Caco-2 (cell line): ENCODE results near the gene DCBLD2. TPM values are rescaled to one million over a fixed set of nuclear protein-coding genes. Genes with fewer than 3 reads are reported as not detected.

Experiments used
- BruUV-seq: library from RNA; stranded (reverse); fragments of 400-500 nt; replicated peaks from 2 replicates; lab custom pipeline; 2021; lab: Mats Ljungman, UMichigan
- CTCF ChIA-PET: fragments of 300-600 bp; sonication (Branson Sonifier 250); formaldehyde crosslinking; loops from one replicate; lab custom pipeline; 2022; ENCODE audit warnings: antibody characterized with exemption; lab: Charles Lee
- POLR2A ChIA-PET: fragments of 300-600 bp; sonication (Branson Sonifier 250); formaldehyde crosslinking; loops from one replicate; lab custom pipeline; 2022; ENCODE audit warnings: antibody characterized with exemption; lab: Charles Lee
- DNase-seq, 2 experiments: peaks; one replicate each; pipeline versions ENCODE4 v3.0.0 to v3.0.0-alpha.2; 2020 to 2022
- H3K27me3 ChIP-seq: replicated peaks from 2 replicates; pipeline ENCODE4 v1.6.0; 2011; ENCODE audit warnings: low read length; ENCODE audit not compliant: control insufficient read depth, insufficient read depth
- H3K36me3 ChIP-seq: 2 replicates; pipeline ENCODE4 v1.5.1; 2011; ENCODE audit warnings: low read length; ENCODE audit not compliant: control insufficient read depth, insufficient read depth
- H3K4me1 ChIP-seq: fragments of 250-450 bp; sonication (Bioruptor Pico); 2 replicates; pipeline ENCODE4 v1.5.1; 2020; ENCODE audit warnings: mild to moderate bottlenecking
- H3K4me3 ChIP-seq: 2 replicates; pipeline ENCODE4 v1.5.1; 2011; ENCODE audit warnings: low read depth, mild to moderate bottlenecking, control low read depth, low read length
- H3K9me3 ChIP-seq: fragments of 250-450 bp; sonication (Bioruptor Pico); 2 replicates; pipeline ENCODE4 v1.5.1; 2020; ENCODE audit warnings: mild to moderate bottlenecking, moderate library complexity
- H3K27ac Mint-ChIP-seq: one replicate; pipeline ENCODE4 v1.8.0; 2022; ENCODE audit warnings: mixed read lengths; ENCODE audit not compliant: unreplicated experiment
- H3K27me3 Mint-ChIP-seq: one replicate; pipeline ENCODE4 v1.8.0; 2022; ENCODE audit warnings: mixed read lengths; ENCODE audit not compliant: insufficient read depth, unreplicated experiment
- H3K36me3 Mint-ChIP-seq: one replicate; pipeline ENCODE4 v1.8.0; 2022; ENCODE audit warnings: mild to moderate bottlenecking, mixed read lengths; ENCODE audit not compliant: insufficient read depth, unreplicated experiment
- H3K4me1 Mint-ChIP-seq: one replicate; pipeline ENCODE4 v1.8.0; 2022; ENCODE audit warnings: low read depth, mixed read lengths; ENCODE audit not compliant: unreplicated experiment
- H3K4me3 Mint-ChIP-seq: one replicate; pipeline ENCODE4 v1.8.0; 2022; ENCODE audit warnings: mild to moderate bottlenecking, moderate library complexity, mixed read lengths; ENCODE audit not compliant: unreplicated experiment
- H3K9me3 Mint-ChIP-seq: one replicate; pipeline ENCODE4 v1.8.0; 2022; ENCODE audit warnings: mixed read lengths; ENCODE audit not compliant: unreplicated experiment
- intact Hi-C: fragments of 100-400 bp; cut with micrococcal nuclease; formaldehyde crosslinking; loops from one replicate; pipeline ENCODE4 v1.10.0; 2022; ENCODE audit not compliant: unreplicated experiment
- total RNA-seq: library from RNA; stranded (reverse); gene quantifications from 2 replicates; pipeline ENCODE4 v1.2.3, GENCODE V29; 2022
- TF ChIP-seq, protein P1 (sequence below), 2 experiments: fragments of 200-600 bp in 1 of 2; IDR thresholded peaks; 1 replicate in 1 of 2; 2 replicates in 1 of 2; pipeline versions ENCODE4 v1.5.1 to v1.8.0; 2011 to 2022; ENCODE audit warnings: antibody characterized with exemption in 1 of 2, control low read depth in 1 of 2, inconsistent platforms in 1 of 2, low read depth in 1 of 2, low read length in 1 of 2, mild to moderate bottlenecking in 1 of 2, moderate library complexity in 1 of 2; ENCODE audit not compliant: insufficient read depth in 1 of 2, severe bottlenecking in 1 of 2, unreplicated experiment in 1 of 2

The DCBLD2 gene
- total RNA-seq, 1 experiment from 2014 or later, result 53.0 TPM

DNA sequence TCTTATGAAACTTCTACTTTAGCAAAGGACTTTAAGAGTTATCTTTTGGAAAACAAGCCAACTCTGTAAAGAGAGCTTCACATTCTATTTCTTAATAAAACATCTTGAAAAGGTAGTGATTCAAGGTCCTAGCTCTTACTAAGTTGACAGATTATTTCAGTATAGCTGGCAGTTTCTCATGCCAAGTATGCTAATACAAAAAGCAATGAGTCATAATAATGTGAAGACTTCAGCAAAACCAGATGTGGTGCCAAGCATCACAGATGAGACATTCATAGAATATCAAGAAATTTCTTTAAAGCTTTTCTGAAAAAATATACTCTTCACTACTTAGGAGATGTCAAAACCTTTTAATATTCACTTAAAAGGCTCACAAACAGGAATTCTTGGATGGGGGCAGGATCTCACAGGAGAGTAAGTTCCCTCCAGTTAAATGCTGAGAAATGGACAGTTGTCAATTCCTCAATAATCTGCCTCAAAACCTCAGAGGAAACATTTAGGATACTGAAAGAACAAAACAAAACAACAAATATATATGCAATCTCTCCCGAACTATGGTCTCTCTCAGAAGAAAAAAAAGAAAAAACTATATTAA is 45.6 kb downstream of the DCBLD2 start:
- no peaks in the 10 kb centered on the region for H3K4me1 Mint-ChIP-seq

DNA sequence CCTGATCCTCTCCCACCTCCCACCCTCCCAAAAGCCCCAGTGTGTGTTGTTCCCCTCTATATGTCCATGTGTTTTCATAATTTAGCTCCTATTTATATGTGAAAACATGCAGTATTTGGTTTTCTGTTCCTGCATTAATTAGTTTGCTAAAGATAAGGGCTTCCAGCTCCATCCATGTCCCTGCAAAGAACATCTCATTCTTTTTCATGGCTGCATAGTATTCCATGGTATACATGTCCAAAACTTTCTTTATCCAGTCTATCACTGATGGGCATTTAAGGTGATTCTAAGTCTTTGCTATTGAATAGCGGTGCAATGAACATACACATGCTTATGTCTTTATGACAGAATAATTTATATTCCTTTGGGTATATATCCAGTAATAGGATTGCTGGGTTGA is 53.4 kb downstream of the DCBLD2 start:
- Histone ChIP-seq H3K4me3 (no peak overlapping the region), H3K36me3 (no peaks in the 10 kb centered on the region), H3K4me1 (no peaks in the 10 kb centered on the region), H3K9me3 (no peaks in the 10 kb centered on the region), H3K27me3 (no peaks in the 10 kb centered on the region)
- no peak for DNase-seq
- Mint-ChIP-seq H3K27ac (no peak overlapping the region), H3K36me3 (no peaks in the 10 kb centered on the region), H3K9me3 (no peaks in the 10 kb centered on the region), H3K4me1 (no peaks in the 10 kb centered on the region), H3K27me3 (no peaks in the 10 kb centered on the region), H3K4me3 (no peak overlapping the region)
- TF ChIP-seq, protein P1, sequence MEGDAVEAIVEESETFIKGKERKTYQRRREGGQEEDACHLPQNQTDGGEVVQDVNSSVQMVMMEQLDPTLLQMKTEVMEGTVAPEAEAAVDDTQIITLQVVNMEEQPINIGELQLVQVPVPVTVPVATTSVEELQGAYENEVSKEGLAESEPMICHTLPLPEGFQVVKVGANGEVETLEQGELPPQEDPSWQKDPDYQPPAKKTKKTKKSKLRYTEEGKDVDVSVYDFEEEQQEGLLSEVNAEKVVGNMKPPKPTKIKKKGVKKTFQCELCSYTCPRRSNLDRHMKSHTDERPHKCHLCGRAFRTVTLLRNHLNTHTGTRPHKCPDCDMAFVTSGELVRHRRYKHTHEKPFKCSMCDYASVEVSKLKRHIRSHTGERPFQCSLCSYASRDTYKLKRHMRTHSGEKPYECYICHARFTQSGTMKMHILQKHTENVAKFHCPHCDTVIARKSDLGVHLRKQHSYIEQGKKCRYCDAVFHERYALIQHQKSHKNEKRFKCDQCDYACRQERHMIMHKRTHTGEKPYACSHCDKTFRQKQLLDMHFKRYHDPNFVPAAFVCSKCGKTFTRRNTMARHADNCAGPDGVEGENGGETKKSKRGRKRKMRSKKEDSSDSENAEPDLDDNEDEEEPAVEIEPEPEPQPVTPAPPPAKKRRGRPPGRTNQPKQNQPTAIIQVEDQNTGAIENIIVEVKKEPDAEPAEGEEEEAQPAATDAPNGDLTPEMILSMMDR (IDR thresholded peaks at IDR 0.05; ENCODE audit: insufficient read depth in 1 of 2, low read depth in 1 of 2, low read length in 1 of 2, severe bottlenecking in 1 of 2, unreplicated experiment in 1 of 2), result no peak
- intact Hi-C loops, result no loop called here
- POLR2A ChIA-PET, result no interaction called here
- TSS peak; percentile 28 for BruUV-seq
- CTCF ChIA-PET, result no interaction called here

More for the DNA sequence above, 45.6 kb downstream of the DCBLD2 start:
- H3K36me3 Mint-ChIP-seq, result peaks cover 19% of the 10 kb centered on the region
- no peak for DNase-seq
- H3K27ac Mint-ChIP-seq, result no peak overlapping the region
- Histone ChIP-seq H3K27me3 (no peaks in the 10 kb centered on the region), H3K9me3 (peaks cover 10% of the 10 kb centered on the region; the same call in 1 of the 2 replicates), H3K36me3 (no peaks in the 10 kb centered on the region; the same call in none of the 2 replicates), H3K4me3 (no peak overlapping the region), H3K4me1 (no peaks in the 10 kb centered on the region)
- POLR2A ChIA-PET, result no interaction called here
- peaks cover 25% of the 10 kb centered on the region for H3K9me3 Mint-ChIP-seq
- intact Hi-C loops, result no loop called here
- no TSS peak for BruUV-seq
- CTCF ChIA-PET, result no interaction called here
- TF ChIP-seq, protein P1 (IDR thresholded peaks at IDR 0.05; ENCODE audit: insufficient read depth in 1 of 2, low read depth in 1 of 2, low read length in 1 of 2, severe bottlenecking in 1 of 2, unreplicated experiment in 1 of 2), result no peak
- no peaks in the 10 kb centered on the region for H3K27me3 Mint-ChIP-seq
- H3K4me3 Mint-ChIP-seq, result no peak overlapping the region

DNA sequence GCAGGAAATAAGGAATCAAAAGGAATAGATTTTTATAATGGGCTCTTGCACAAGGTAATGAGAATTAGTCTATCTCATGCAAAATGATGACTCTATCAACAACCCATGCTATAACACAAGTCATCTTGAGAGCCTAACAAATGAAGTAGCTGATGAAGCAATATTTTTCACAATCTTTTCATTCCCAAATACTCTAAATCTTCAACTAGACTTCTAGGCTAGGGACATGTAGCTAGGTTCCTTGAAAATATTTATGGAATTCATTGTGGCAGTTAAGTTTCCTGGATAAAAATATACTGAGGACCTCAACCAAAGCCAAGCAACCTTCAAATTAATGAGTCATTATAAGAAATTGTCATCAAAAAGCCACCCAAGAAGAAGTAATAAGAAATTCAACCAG is 55.4 kb downstream of the DCBLD2 start:
- no peaks in the 10 kb centered on the region for H3K27me3 ChIP-seq
- Mint-ChIP-seq H3K36me3 (no peaks in the 10 kb centered on the region), H3K9me3 (no peaks in the 10 kb centered on the region), H3K27me3 (no peaks in the 10 kb centered on the region), H3K27ac (no peak overlapping the region), H3K4me1 (no peaks in the 10 kb centered on the region), H3K4me3 (no peak overlapping the region)
- TF ChIP-seq, protein P1 (IDR thresholded peaks at IDR 0.05; ENCODE audit: insufficient read depth in 1 of 2, low read depth in 1 of 2, low read length in 1 of 2, severe bottlenecking in 1 of 2, unreplicated experiment in 1 of 2), result no peak
- no TSS peak for BruUV-seq
- no peaks in the 10 kb centered on the region for H3K9me3 ChIP-seq
- POLR2A ChIA-PET, result no interaction called here
- DNase-seq, result no peak
- H3K4me3 ChIP-seq, result no peak overlapping the region
- no peaks in the 10 kb centered on the region for H3K4me1 ChIP-seq
- no peaks in the 10 kb centered on the region for H3K36me3 ChIP-seq
- intact Hi-C loops, result no loop called here
- CTCF ChIA-PET, result no interaction called here
